COLO668 (cell line): Measurements from ENCODE around the gene TFPI2.
"Not testable (repeated sequence)": the region's sequence is repeated elsewhere in the genome, so short reads cannot be mapped to it uniquely, and the experiment has no call there.

Experiments
- DNase-seq: peaks from one replicate; lab custom pipeline; 2025; ENCODE audit not compliant: unreplicated experiment; lab: John Stamatoyannopoulos, UW

The TFPI2 gene

GRCh38 chr7:93890464-93891068 lies at the start of gene TFPI2:
Gene TFPI2, minus strand, starts transcription at chr7:93890753. Its CDS starts 75 bp downstream, at chr7:93890678.
- no peak for DNase-seq

- DNase-seq = no peak
Measured at GRCh38 chr7:93938293-93938692, 47.7 kb upstream of the TFPI2 start.

GRCh38 chr7:93937818-93938217 lies 47.3 kb upstream of the TFPI2 start:
- DNase-seq = no peak

- DNase-seq = no peak
Measured at GRCh38 chr7:93935102-93935501, 44.5 kb upstream of the TFPI2 start.

GRCh38 chr7:93933156-93933555 lies 42.6 kb upstream of the TFPI2 start:
- no peak for DNase-seq

- DNase-seq = no peak
Measured at GRCh38 chr7:93931655-93932054, 41.1 kb upstream of the TFPI2 start.

- DNase-seq = no peak
Measured at GRCh38 chr7:93927585-93927984, 37.0 kb upstream of the TFPI2 start.

GRCh38 chr7:93926800-93927199 lies 36.2 kb upstream of the TFPI2 start:
- no peak for DNase-seq

- no peak for DNase-seq
Measured at GRCh38 chr7:93923942-93924341, 33.4 kb upstream of the TFPI2 start.

- no peak for DNase-seq
Measured at GRCh38 chr7:93923296-93923695, 32.7 kb upstream of the TFPI2 start.

- peak; percentile 8 for DNase-seq
Measured at GRCh38 chr7:93921607-93922566, 31.3 kb upstream of the TFPI2 start, which contains the start of gene GNG11. Gene GNG11, plus strand, starts transcription at chr7:93921735. Its CDS starts 403 bp downstream, at chr7:93922138.

GRCh38 chr7:93921186-93921585 lies 30.6 kb upstream of the TFPI2 start:
- DNase-seq = no peak

- DNase-seq = no peak
Measured at GRCh38 chr7:93920496-93921182, 30.1 kb upstream of the TFPI2 start.

- DNase-seq = not testable (repeated sequence)
Measured at GRCh38 chr7:93916315-93916714, 25.8 kb upstream of the TFPI2 start.

GRCh38 chr7:93915888-93916287 lies 25.3 kb upstream of the TFPI2 start:
- DNase-seq = not testable (repeated sequence)

GRCh38 chr7:93915206-93915842 lies 24.8 kb upstream of the TFPI2 start:
- not testable (repeated sequence) for DNase-seq

GRCh38 chr7:93914581-93915066 lies 24.1 kb upstream of the TFPI2 start:
- DNase-seq = no peak

- DNase-seq = no peak
Measured at GRCh38 chr7:93913197-93913596, 22.6 kb upstream of the TFPI2 start.

- DNase-seq = not testable (repeated sequence)
Measured at GRCh38 chr7:93911661-93912060, 21.1 kb upstream of the TFPI2 start.

- DNase-seq = not testable (repeated sequence)
Measured at GRCh38 chr7:93911242-93911641, 20.7 kb upstream of the TFPI2 start.
